Measurements from ENCODE around the gene SYCE1.
"Not testable (repeated sequence)": the region's sequence is repeated elsewhere in the genome, so short reads cannot be mapped to it uniquely, and the experiment has no call there.

Gene SYCE1

GRCh38 chr10:133568831-133569527 lies 3.6 kb upstream of the SYCE1 start:
- not testable (repeated sequence) for H3K4me3 Mint-ChIP-seq; H3K4me1 Mint-ChIP-seq (ENCODE audit: low read depth); H3K36me3 Mint-ChIP-seq (ENCODE audit: low read depth); H3K27ac Mint-ChIP-seq
- peaks cover 17% of the 10 kb centered on the region for H3K27me3 Mint-ChIP-seq
- peaks cover 12% of the 10 kb centered on the region for H3K9me3 Mint-ChIP-seq

GRCh38 chr10:133568287-133568614 lies 2.9 kb upstream of the SYCE1 start:
- Mint-ChIP-seq H3K4me1 (ENCODE audit: low read depth) (no peaks in the 10 kb centered on the region), H3K4me3 (no peak overlapping the region), H3K27me3 (peaks cover 18% of the 10 kb centered on the region), H3K36me3 (ENCODE audit: low read depth) (no peaks in the 10 kb centered on the region), H3K27ac (no peak overlapping the region), H3K9me3 (peaks cover 5% of the 10 kb centered on the region)

DNA sequence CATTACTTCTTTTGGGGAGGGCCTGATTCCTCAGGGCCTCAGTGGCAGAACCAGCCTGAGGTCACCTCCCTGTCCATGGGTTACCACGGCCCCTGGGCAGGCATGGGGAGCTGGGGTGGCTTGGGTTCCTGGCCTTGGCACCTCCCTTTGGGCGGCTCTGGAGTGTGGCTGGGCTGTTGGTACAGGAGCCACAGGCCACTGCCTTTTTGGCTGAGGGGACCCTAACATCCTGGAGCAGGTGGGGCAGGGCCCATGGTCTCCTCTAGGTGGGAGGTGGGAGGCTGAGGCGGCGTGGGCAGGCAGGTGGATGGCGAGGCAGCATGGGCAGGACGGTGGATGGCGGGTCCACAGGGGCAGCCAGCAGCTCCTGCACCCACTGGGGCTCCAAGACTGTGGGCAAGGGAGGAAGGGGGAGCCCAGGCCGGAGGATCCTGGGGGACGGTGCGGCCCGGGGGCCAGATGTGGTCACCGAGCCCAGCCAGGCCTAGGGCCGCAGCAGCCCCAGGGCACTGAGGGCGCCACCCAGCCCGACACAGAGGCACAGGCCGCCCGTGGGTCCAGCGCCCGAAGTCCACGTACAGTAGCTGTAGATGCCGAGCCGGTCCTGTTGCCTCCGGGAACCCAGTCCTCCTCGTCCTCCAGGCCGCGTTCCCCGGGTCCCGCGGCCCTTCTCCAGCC lies 2.4 kb upstream of the SYCE1 start:
- Mint-ChIP-seq H3K27ac (no peak overlapping the region), H3K4me3 (no peak overlapping the region), H3K27me3 (peaks cover 18% of the 10 kb centered on the region), H3K36me3 (ENCODE audit: low read depth) (no peaks in the 10 kb centered on the region), H3K4me1 (ENCODE audit: low read depth) (no peaks in the 10 kb centered on the region), H3K9me3 (peaks cover under 1% of the 10 kb centered on the region)

DNA sequence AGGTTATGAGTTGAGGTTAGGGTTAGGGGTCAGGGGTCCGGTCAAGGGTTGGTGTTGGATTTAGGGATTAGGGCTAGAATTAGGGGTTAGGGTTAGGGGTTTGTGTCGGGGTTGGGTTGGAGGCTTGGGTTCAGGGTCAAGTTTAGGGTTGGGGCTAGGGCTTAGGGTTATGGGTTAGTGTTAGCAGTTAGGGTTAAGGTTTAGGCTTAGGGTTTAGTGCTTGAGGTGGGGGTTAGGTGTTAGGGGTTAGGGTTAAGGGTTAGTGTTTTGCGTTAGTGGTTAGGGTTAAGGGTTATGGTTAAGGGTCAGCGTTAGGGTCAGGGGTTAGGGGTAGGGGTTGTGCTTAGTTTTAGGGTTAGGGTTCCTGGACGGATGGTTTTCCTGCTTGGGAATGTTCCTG lies 1.7 kb upstream of the SYCE1 start:
- Mint-ChIP-seq H3K36me3 (ENCODE audit: low read depth) (no peaks in the 10 kb centered on the region), H3K4me1 (ENCODE audit: low read depth) (no peaks in the 10 kb centered on the region), H3K27ac (no peak overlapping the region), H3K4me3 (no peak overlapping the region), H3K9me3 (no peaks in the 10 kb centered on the region), H3K27me3 (peaks cover 18% of the 10 kb centered on the region)

GRCh38 chr10:133564816-133565215 lies 567 bp downstream of the SYCE1 start:
- Mint-ChIP-seq H3K4me1 (ENCODE audit: low read depth) (no peaks in the 10 kb centered on the region), H3K27ac (no peak overlapping the region), H3K4me3 (no peak overlapping the region), H3K36me3 (ENCODE audit: low read depth) (no peaks in the 10 kb centered on the region), H3K27me3 (peaks cover 18% of the 10 kb centered on the region), H3K9me3 (no peaks in the 10 kb centered on the region)

GRCh38 chr10:133559216-133559615 lies 6.2 kb downstream of the SYCE1 start:
- H3K27me3 Mint-ChIP-seq: peaks cover 14% of the 10 kb centered on the region
- H3K9me3 Mint-ChIP-seq: no peaks in the 10 kb centered on the region
- no peak overlapping the region for H3K4me3 Mint-ChIP-seq
- no peak overlapping the region for H3K27ac Mint-ChIP-seq
- H3K4me1 Mint-ChIP-seq (ENCODE audit: low read depth): no peaks in the 10 kb centered on the region
- no peaks in the 10 kb centered on the region for H3K36me3 Mint-ChIP-seq (ENCODE audit: low read depth)

GRCh38 chr10:133557381-133557780 lies 8.0 kb downstream of the SYCE1 start:
- H3K27ac Mint-ChIP-seq: no peak overlapping the region
- H3K9me3 Mint-ChIP-seq: no peaks in the 10 kb centered on the region
- H3K4me3 Mint-ChIP-seq: no peak overlapping the region
- peaks cover 16% of the 10 kb centered on the region for H3K27me3 Mint-ChIP-seq
- H3K36me3 Mint-ChIP-seq (ENCODE audit: low read depth): no peaks in the 10 kb centered on the region
- no peaks in the 10 kb centered on the region for H3K4me1 Mint-ChIP-seq (ENCODE audit: low read depth)

GRCh38 chr10:133555521-133555920 lies 9.9 kb downstream of the SYCE1 start:
- no peaks in the 10 kb centered on the region for H3K9me3 Mint-ChIP-seq
- peaks cover 18% of the 10 kb centered on the region for H3K27me3 Mint-ChIP-seq
- H3K4me3 Mint-ChIP-seq: no peak overlapping the region
- H3K27ac Mint-ChIP-seq: no peak overlapping the region
- H3K36me3 Mint-ChIP-seq (ENCODE audit: low read depth): no peaks in the 10 kb centered on the region
- H3K4me1 Mint-ChIP-seq (ENCODE audit: low read depth): no peaks in the 10 kb centered on the region

- Mint-ChIP-seq H3K27ac (no peak overlapping the region), H3K9me3 (no peaks in the 10 kb centered on the region), H3K27me3 (peaks cover 22% of the 10 kb centered on the region), H3K4me3 (no peak overlapping the region), H3K36me3 (ENCODE audit: low read depth) (no peaks in the 10 kb centered on the region), H3K4me1 (ENCODE audit: low read depth) (no peaks in the 10 kb centered on the region)
These were observed 10.8 kb downstream of the SYCE1 start for GRCh38 chr10:133554600-133554999.

- H3K4me3 Mint-ChIP-seq: no peak overlapping the region
- peaks cover 11% of the 10 kb centered on the region for H3K9me3 Mint-ChIP-seq
- no peaks in the 10 kb centered on the region for H3K4me1 Mint-ChIP-seq (ENCODE audit: low read depth)
- peaks cover 5% of the 10 kb centered on the region for H3K36me3 Mint-ChIP-seq (ENCODE audit: low read depth)
- H3K27ac Mint-ChIP-seq: no peak overlapping the region
- peaks cover 23% of the 10 kb centered on the region for H3K27me3 Mint-ChIP-seq
These were observed 20.9 kb downstream of the SYCE1 start for GRCh38 chr10:133544506-133544905.

GRCh38 chr10:133541441-133541975 lies 23.9 kb downstream of the SYCE1 start:
- not testable (repeated sequence) for H3K9me3 Mint-ChIP-seq; H3K4me3 Mint-ChIP-seq; H3K36me3 Mint-ChIP-seq (ENCODE audit: low read depth); H3K4me1 Mint-ChIP-seq (ENCODE audit: low read depth); H3K27me3 Mint-ChIP-seq; H3K27ac Mint-ChIP-seq

DNA sequence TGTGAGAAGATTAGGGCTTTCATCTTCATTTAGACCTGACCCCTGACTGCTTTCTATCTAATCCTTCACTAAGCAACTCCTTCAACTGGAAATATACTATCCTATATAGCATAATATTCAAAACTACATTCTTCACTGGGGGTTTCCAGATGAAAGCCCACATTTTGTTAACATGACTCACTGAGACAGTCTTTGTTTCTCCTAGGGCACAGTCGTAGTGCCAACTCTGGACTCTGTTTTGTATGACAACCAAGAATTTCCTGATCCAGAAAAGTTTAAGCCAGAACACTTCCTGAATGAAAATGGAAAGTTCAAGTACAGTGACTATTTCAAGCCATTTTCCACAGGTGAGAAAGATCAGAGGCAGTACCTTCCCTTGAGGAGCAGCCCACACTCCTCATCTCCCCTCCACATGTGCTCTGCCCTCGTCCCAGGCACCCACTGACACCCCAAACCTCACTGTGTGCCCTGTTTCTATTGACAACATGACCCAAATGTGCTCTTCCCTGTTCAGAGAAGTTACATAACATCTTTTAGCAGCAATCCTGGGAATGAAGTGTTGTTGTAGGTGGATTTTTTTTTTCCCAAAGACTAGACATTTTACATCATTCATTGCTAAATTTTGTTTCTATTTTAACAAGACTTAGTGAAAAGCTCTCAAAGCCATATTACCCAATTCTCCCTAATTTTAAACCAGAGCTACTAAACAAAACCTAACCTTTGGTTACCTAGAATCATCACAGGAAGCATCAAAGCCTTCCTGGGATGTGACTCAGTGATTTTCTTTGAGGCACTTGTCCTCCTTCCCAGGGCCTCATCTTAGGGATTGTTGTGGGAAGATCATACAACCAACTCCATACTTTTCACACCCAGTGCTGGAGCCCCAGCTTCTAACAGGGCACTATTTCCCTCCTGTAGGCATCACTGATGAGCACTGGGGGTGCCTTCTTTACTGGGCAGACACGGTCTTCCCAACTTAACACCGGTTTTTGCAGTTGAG lies 27.5 kb downstream of the SYCE1 start:
- no peaks in the 10 kb centered on the region for H3K36me3 Mint-ChIP-seq (ENCODE audit: low read depth)
- no peak overlapping the region for H3K4me3 Mint-ChIP-seq
- H3K9me3 Mint-ChIP-seq: no peaks in the 10 kb centered on the region
- no peak overlapping the region for H3K27ac Mint-ChIP-seq
- no peaks in the 10 kb centered on the region for H3K4me1 Mint-ChIP-seq (ENCODE audit: low read depth)
- H3K27me3 Mint-ChIP-seq: peaks cover 3% of the 10 kb centered on the region

GRCh38 chr10:133536198-133536597 lies 29.2 kb downstream of the SYCE1 start:
- Mint-ChIP-seq H3K4me3 (no peak overlapping the region), H3K9me3 (no peaks in the 10 kb centered on the region), H3K27ac (no peak overlapping the region), H3K4me1 (ENCODE audit: low read depth) (no peaks in the 10 kb centered on the region), H3K27me3 (peaks cover 15% of the 10 kb centered on the region), H3K36me3 (ENCODE audit: low read depth) (no peaks in the 10 kb centered on the region)

GRCh38 chr10:133534417-133534816 lies 31.0 kb downstream of the SYCE1 start:
- Mint-ChIP-seq H3K27ac (no peak overlapping the region), H3K4me3 (no peak overlapping the region), H3K36me3 (ENCODE audit: low read depth) (no peaks in the 10 kb centered on the region), H3K27me3 (peaks cover 32% of the 10 kb centered on the region), H3K9me3 (no peaks in the 10 kb centered on the region), H3K4me1 (ENCODE audit: low read depth) (peaks cover 9% of the 10 kb centered on the region)

DNA sequence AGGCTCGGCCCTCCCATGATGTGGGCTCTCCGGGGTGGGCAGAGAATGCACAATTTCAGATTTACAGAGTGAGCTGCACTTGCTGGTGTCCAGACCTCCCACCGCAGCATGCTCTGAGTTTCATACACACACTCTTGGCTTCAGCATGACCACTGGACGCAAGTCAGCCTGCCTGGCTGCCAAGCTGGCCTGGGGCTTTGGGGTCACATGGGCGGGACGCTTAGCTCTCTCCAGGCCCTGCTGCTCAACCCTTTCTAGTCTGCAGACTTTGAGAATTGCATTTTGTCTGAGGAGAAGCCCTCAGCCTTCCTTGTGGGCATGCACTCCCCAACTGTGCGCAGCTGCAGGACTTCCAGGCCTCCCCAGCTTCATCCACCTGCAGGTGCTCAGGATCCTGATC lies 32.5 kb downstream of the SYCE1 start:
- H3K4me1 Mint-ChIP-seq (ENCODE audit: low read depth): peaks cover 21% of the 10 kb centered on the region
- H3K27me3 Mint-ChIP-seq: peaks cover 44% of the 10 kb centered on the region
- H3K4me3 Mint-ChIP-seq: no peak overlapping the region
- no peaks in the 10 kb centered on the region for H3K9me3 Mint-ChIP-seq
- H3K36me3 Mint-ChIP-seq (ENCODE audit: low read depth): no peaks in the 10 kb centered on the region
- H3K27ac Mint-ChIP-seq: no peak overlapping the region
